GM10266 (cell line): ENCODE data around the gene MST1.

Source experiments
- DNase-seq: peaks from one replicate; pipeline ENCODE4 v3.0.0; 2012; ENCODE audit errors: extremely low spot score
- CTCF ChIP-seq: IDR thresholded peaks from 2 replicates; pipeline ENCODE4 v1.5.1; 2012; ENCODE audit warnings: mild to moderate bottlenecking, low read depth; ENCODE audit not compliant: control insufficient read depth, insufficient read depth; ENCODE audit errors: missing control alignments

The MST1 gene

GRCh38 chr3:49673121-49673714 is 16.1 kb downstream of the MST1 start:
- DNase-seq = peak; percentile 28
- no peak for TF ChIP-seq CTCF

GRCh38 chr3:49671291-49672288 is 17.7 kb downstream of the MST1 start:
- TF ChIP-seq CTCF = peak; percentile 89
- DNase-seq = peak; percentile 85

- no peak for DNase-seq
- no peak for TF ChIP-seq CTCF
Observed at GRCh38 chr3:49670940-49671290, 18.4 kb downstream of the MST1 start.

- DNase-seq = no peak
- no peak for TF ChIP-seq CTCF
Observed at GRCh38 chr3:49669352-49669751, 19.9 kb downstream of the MST1 start.

- no peak for DNase-seq
- no peak for TF ChIP-seq CTCF
Observed at GRCh38 chr3:49668861-49669260, 20.4 kb downstream of the MST1 start.

- no peak for TF ChIP-seq CTCF
- no peak for DNase-seq
Observed at GRCh38 chr3:49668414-49668797, 20.9 kb downstream of the MST1 start.
